GM21619 (cell line): ENCODE data around the gene ME3.

Experiments used
- ATAC-seq: cut with Tn5 transposase; IDR thresholded peaks from one replicate; pipeline ENCODE4 v1.9.1; 2021; ENCODE audit not compliant: unreplicated experiment

ME3 gene

GRCh38 chr11:86693518-86693917, 21.1 kb upstream of the ME3 start:
- ATAC-seq: no peak

DNA sequence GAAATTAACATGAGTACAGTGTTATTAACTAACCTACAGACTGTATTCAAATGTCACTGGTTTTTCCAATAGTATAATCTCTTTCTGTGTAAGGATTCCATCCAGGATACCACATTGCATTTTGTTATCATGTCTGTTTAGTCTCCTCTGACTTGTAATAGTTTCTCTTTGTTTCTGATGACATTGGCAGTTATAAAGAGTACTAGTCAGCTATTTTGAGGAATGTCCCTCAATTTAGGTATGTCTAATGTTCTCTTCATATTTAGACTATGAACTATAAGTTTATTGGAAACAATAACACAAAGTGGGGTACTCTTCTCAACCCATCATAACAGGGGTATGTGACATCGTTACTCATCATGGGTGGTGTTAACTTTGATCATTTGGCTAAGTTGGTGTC, 20.3 kb upstream of the ME3 start:
- no peak for ATAC-seq

GRCh38 chr11:86692317-86692716, 19.9 kb upstream of the ME3 start:
- ATAC-seq: no peak

DNA sequence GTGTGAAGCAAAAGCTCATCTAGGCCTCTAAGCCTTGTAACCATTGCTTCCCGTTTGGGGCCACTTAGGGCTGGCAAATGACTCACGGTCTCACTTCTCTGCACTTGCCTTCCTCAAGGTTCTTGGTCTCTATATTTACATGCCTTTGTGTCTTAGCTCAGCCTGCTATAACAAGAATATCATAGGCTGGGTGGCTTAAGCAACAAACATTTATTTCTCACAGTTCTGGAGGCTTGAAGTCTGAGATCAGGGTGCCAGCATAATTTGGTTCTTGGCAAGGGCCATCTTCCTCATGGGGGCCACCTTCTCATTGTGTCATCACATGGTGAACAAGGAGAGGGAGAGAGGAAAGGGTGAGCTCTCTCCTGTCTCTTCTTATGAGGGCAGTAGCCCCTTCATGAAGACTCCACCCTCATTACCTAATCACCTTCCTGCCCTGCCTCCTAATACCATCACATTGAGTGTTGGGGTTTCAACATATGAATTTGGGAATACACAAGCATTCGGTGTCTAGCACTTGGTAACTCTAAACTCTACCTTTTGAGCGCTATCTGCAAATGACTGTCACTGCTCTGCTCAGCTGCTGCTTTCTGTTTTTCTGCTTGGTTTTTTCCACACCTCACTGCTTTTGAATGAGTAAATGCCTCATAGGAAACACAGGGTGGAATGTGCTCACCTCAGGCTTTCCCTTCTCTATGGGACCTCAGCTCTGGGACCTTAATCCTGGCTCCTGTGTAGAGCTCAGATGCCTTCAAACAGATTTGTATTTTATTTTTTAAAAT, 16.2 kb upstream of the ME3 start:
- ATAC-seq: peak; percentile 80

DNA sequence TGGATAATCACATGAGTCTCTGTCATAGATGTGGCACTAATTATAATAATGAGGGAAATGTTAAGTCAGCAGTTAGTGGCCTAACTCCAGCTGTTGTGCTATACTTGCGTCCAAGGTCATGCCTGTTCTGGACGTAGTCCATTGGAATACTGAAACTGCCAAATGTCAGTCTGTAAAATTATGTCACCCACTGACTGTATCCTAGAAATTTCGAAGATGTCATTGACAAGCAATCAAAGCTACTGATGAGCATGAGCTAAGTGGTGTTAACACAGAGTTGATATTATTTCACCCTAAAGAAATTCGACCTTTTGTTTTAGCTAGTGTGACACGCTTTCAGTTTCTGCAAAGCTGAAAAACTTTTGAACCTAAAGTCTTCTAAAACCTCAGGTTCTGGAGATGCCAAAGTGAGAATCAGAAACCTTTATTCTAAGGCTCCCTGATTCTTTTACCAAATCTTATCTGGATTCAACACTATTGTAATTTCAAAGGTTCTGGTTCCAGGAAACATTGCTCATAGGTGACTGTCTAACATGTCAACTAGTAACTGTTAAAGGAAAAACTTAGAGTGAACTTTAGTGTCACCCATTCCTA, 14.9 kb upstream of the ME3 start:
- ATAC-seq: no peak

- no peak for ATAC-seq
Measured at GRCh38 chr11:86686531-86686930, 14.1 kb upstream of the ME3 start.

DNA sequence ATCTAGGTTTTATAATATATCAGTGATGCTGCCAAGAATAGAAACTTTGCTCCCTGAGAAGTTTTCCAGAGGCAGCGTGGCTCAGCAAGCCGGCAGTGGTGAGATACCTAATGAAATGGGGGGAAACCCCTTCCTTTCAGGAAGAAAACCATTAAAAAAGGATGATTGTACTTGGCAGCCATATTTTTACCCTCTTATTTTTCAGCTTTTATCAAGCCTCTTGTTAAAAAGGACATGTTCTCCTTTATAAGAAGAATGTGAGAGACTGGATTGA, 9.0 kb upstream of the ME3 start:
- ATAC-seq: no peak

- no peak for ATAC-seq
Measured at GRCh38 chr11:86680716-86681482, 8.5 kb upstream of the ME3 start.

- ATAC-seq: no peak
Measured at GRCh38 chr11:86678823-86679222, 6.4 kb upstream of the ME3 start.

- ATAC-seq: no peak
Measured at GRCh38 chr11:86678296-86678695, 5.9 kb upstream of the ME3 start.

DNA sequence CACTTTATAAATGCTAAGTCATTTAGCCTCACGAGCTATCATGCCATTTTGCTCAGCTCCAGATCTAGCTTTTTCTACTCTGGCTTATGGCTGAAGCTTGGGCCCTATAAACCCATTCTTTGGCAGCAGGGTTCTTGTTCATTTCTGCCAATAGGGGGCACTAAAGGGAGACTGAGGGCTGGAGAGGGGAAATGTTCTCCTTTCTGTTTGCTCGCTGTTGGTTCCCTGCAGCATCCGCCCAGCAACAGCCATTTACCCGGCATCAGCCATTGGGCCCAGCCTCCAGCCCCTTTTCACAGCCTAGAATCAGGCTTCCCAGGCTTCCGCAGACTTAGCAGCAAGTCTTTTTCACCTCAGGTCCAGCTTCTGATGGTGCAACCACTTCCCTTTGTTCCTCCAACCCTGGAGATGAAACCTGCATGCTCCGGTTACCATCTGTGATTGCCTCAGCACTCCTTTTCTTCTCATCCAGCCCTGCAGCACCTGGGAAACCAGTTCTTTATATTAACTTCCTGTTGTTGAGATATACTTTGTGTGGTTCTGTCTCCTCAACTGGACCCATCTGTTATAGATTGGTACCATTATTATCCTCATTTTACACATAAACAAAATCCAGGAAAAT, 4.2 kb upstream of the ME3 start:
- no peak for ATAC-seq

GRCh38 chr11:86676010-86676409, 3.6 kb upstream of the ME3 start:
- no peak for ATAC-seq

GRCh38 chr11:86675017-86675416, 2.6 kb upstream of the ME3 start:
- no peak for ATAC-seq

- no peak for ATAC-seq
Measured at GRCh38 chr11:86673872-86674750, 1.7 kb upstream of the ME3 start.

DNA sequence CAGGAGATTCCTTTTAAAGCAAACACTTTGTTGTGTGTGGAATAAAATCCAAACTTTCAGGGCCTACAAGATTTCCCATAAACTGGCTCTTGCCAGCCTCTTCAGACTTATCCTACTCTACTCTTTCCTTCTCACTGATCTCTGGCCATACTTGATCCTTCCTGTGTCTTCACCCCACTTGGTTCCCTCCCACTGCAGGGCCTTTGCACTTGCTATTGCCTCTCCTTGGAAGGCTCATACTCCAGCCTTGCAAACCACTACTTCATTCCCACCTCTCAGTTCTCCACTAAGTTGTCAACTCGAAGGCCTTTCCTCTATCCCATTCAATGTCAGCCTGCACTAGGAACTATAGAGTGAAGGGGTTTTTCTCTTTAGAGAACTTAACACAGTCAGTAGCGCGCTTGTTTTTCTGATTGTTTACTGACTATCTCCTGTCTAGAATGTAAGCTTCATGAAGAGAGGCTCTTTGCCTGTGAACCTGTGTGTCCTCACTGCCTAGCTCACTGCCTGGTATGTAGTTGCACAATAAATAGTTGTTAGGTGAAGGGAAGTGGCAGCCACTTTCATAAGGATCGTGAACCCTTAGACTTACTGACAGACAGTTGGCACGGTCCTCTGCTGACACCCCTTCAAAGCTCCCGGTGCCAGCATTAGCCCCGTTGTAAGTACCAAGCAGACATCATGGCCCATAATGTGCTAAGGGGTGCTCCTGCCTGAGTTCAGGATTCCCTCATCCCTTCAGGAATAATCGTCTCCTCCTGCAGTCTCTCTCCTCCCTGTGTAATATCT, 833 bp upstream of the ME3 start:
- ATAC-seq: no peak

GRCh38 chr11:86671531-86672006, 847 bp downstream of the ME3 start:
- ATAC-seq: no peak

GRCh38 chr11:86670911-86671310, 1.5 kb downstream of the ME3 start:
- ATAC-seq: no peak

GRCh38 chr11:86670181-86670580, 2.2 kb downstream of the ME3 start:
- no peak for ATAC-seq

DNA sequence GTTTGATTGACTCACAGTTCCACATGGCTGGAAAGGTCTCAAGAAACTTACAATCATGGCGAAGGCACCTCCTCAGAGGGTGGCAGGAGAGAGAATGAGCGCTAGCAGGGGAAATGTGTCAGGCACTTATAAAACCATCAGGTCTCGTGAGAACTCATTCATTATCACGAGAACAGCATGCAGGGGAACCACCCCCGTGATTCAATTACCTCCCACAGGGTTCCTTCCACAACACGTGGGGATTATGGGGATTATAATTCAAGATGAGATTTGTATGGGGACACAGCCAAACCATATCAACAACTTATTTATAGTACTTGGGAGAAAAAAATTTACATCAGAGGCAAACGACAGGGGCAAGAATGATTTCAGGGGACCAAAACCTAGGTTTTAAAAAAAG, 3.0 kb downstream of the ME3 start:
- no peak for ATAC-seq

GRCh38 chr11:86668929-86669328, 3.5 kb downstream of the ME3 start:
- ATAC-seq: no peak
